NCI-H1930 (cell line): ENCODE results near the gene CDH13.

ENCODE experiments used
- DNase-seq, 2 experiments: peaks; one replicate each; lab custom pipeline; 2025; lab: John Stamatoyannopoulos, UW

CDH13 gene

DNA sequence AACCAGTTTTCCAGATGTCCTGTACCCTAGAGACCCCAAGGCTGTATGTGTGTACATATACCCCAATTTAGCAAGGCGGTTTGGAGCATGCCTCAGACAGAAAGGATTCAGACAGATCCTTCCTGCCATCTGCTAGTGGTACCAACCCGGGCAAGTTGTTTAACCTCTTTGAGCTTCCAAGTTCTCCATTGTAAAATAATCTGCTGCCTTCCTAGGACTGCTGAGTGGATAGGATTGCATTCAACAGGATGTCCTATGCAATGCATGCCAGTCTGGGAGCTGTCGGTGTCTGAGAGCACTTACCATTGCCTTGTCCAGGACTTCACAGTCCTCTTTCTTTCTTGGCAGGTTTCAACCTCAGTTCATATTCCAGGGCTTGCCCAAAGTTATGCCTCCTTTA is 1.9 kb downstream of the CDH13 start:
- no peak for DNase-seq

DNA sequence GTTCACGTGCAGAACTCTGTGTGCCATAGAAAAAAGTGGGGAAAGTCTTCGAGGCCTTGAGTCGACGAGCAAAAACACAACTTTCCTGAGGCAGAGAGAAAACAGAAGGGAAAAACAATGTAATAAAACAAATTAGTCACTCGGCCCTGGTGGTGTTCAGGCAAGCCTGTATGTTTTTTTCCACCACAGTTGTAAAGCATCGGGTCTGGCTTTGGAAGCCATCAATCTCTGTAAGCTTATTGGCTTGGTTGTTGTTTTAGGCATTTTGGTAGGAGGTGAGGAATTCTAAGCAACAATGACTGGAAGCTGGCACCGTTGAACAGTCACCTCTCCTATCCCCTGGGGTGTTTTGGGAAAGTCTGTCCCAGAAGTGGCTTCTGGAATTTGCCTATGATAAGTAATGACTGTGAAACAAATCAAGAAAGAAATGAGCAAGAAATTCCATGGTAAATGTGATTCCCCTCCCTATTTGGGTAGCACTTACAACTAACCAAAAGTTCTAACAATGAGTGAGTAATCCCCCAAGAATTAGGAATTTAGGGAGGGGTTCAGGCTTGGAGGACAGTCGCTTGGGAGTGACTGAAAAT is 2.8 kb downstream of the CDH13 start:
- DNase-seq: no peak

- no peak for DNase-seq
Observed at GRCh38 chr16:82630219-82630618, 3.5 kb downstream of the CDH13 start.

GRCh38 chr16:82630688-82631087 is 3.9 kb downstream of the CDH13 start:
- DNase-seq: no peak

GRCh38 chr16:82631701-82632685 is 5.2 kb downstream of the CDH13 start:
- DNase-seq: no peak

DNA sequence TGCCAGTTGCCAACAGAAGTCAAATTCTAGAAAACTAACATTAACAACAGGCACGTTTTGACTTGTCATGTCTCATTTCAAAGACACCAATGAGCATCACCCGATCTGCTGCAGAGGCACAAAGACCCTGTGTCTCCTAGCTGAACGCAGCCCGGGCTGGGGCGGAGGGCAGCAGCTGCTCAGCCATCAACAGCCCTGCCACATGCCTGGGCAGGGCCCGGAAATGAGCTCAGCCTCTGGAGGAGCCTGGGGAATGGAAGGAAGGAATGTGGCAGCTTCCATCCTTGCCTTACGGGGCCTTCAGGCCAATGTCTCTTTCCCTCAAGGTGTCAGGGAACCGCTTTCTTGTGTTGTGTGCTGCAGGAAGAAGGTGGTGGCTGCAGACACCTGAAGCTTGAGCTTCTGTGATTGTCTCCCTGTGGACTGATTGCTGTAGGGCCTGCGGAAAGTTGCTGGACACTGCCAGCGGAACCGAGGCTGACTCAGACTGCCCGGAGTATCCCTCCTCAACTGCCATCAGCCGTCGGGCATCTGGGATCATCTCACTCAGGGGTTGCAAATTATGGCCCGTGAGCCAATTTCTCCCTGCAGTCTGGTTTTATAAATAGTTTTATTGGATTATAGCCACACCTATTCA is 7.3 kb downstream of the CDH13 start:
- DNase-seq: no peak

- no peak for DNase-seq
Observed at GRCh38 chr16:82634955-82635610, 8.3 kb downstream of the CDH13 start.

DNA sequence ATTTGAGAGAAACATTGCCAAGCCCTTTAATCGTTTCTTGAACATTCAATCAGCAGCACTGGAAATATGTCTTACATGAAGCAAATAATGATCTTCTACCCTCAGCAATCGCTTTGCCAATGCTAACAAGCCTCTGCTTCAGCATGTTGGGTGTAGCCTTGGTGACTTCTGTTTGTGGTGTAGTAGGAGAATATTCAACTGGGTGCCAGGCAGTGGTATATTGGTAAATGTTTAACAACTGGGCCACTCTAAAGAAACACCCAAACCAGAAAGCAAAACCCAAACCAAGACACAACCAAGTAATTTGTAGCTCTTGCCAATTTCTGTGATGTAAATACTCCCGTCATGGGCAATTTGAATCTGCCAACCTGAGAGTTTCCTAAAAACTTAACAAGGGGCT is 9.7 kb downstream of the CDH13 start:
- no peak for DNase-seq

DNA sequence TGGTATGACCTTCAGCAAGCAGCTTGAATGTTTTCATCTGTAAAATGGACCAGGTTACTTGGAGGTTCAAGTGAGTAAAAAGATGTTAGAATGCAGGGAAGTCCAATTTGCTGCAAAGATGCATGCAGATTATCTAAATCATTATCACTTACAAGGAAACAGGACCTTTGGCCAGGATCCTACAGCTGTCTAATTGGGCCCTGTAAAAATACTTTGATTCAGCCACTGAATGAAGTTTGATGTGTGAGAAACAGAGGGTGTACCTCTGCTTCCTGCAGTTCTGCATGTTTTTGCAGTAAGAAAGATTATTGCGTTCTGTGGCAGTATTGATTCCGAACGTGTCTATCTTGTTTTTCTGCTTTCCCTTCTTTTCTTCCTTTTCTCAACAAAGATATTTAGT is 10.2 kb downstream of the CDH13 start:
- no peak for DNase-seq

DNA sequence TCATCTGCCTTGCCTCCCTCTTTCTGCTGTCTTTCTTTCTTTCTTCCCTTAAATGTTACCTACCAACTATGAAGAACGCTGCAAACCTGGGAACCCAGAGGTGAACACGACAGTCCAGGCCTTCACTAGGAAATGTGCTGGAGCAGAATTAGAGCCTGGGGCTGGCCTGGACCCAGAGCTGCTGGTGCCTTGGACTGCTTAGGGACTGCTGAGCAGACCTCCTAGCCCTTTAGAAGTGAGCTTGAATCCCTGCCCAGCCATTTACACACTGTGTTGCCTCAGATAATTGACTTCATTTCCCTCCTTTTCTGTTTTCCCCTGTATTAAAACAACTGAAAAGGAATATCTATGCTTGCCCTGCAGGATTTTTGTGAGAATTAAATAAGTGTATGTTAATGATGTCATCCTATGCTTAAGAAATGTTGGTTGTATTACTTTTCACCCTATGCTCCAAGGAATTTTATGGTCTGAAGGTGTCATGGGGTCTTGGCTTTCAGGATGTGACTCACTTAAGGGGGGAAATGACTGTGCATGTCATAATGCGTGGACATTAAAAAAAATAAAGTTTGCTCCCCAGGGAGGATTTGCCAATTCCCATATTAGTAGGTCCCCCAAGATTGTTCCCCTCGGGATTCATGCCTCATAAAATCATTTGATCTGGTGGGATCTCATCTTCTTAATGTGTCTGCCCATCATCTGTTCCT is 11.5 kb downstream of the CDH13 start:
- DNase-seq: no peak

DNA sequence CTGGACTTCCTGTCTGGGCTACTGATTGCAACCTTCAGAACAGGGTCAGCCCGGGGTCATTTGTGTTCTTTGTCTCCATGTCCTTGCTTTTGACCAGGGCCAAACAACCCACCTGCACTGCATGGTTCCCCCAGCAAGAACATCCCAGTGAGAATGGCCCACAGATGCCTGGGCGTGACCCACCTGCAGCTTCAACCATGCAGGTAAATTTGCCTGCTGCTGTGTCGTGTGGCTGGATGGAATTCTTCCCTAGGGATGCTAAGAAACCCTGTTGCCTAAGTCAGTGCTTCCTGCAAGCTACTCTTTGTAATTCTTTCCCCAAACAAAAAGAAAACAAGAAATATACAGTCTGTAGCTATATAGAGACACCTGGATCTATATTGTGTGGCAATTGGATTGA is 12.5 kb downstream of the CDH13 start:
- no peak for DNase-seq

- no peak for DNase-seq
Observed at GRCh38 chr16:82639666-82640336, 13.0 kb downstream of the CDH13 start.

DNA sequence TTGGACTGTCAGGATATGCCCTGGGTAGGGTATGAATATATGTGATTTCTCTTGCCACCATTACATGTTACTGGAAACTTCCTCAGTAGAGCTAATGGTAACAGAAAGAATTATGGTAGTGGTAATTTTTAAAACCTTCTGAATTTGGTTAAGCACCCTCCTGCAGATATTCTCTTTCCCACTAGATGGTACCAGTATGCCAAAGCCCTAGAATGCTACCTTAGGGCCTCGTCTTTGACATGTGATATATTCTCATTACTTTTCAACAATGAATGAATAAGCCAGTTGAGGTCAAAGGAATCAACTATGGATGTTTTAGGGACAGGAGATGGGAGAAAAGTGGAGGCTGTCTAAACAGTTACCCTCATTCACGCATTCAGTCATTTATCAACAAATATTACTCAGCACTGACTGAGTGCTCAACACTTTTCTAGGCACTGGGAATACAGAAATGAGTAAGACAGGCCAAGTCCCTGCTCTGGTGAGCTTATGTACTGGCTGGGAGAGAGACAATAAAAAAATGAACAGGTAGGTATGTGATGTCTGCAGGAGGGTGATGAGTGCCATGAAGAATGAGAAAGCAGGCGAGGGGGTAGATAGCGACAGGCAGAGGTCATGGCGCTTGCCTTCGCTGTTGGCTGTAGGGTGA is 14.7 kb downstream of the CDH13 start:
- DNase-seq: no peak

- no peak for DNase-seq
Observed at GRCh38 chr16:82643136-82643535, 16.4 kb downstream of the CDH13 start.

DNA sequence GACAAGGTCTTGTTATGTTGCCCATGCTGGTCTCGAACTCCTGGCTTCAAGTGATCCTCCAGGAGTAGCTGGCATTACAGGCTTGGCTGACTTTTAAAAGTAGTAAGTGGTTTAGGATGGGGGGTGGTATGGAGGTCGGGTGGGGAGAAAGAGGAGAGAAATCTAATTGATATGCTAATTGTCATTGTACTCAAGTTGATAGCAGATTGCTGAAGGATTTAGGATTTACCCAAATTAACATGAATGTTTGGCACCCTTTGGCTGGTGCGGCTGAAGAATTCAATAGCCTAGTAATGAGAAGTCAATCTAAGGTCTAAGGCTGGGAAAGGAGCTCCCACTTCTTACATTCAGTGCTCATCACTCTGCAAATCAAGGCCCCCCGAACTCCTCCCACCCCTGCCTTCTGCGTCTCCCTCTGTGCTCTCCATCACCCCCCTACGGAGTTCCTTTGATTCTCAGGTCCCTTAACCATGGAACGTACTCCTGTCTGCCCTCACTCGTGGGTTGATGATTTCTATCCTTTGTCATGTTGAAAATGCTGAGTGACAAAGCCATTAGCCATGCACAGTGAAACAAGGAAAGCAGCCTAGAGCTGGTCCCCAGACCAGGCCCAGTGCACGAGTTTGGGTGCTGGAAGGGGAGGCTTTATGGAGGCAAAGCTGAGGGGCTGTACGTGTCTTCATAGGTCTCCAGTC is 17.3 kb downstream of the CDH13 start:
- no peak for DNase-seq

DNA sequence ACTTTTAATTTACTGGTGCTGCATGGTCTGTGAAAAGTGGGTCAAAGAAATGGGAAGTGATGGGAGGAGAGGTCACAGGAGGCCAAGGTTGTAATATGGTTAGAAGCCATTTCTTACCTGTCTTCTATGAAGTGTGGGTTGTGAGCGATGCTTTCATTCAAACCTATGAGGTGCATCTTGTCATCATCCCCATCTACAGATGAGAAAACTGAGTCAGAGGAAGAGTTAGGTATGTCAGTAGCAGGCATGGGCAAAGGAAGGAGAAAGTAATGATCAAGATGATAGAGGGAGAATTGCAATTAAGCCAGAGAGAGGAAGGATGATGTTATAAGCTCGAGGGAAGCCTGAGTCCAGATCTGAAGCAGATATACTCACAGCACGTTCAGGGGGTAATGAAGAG is 19.7 kb downstream of the CDH13 start:
- DNase-seq: no peak

GRCh38 chr16:82649766-82650165 is 23.0 kb downstream of the CDH13 start:
- no peak for DNase-seq

DNA sequence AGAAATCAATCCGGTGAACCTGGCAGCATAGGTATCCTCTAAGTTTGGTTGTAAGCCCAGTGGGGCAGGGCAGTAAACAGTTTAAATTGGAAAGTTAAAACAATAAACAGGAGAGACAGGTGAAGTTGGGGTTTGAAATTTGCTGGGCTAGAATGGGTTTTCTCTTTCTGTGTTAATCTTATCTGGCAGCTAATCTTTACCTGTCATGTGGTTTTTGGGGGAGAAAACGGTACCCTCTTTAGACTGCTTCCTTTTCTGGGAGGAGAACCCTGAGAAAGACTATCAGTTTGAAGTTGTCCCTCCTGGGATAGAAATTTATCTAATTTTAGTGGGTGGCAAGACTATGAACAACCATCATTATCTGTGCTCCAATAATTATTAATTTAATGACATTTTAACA is 24.0 kb downstream of the CDH13 start:
- no peak for DNase-seq

GRCh38 chr16:82651921-82652601 is 25.3 kb downstream of the CDH13 start:
- no peak for DNase-seq

GRCh38 chr16:82652826-82653225 is 26.1 kb downstream of the CDH13 start:
- DNase-seq: no peak
